Adipose tissue (tissue), 3 donors: ENCODE results near the gene BMP6. TPM values are rescaled to one million over a fixed set of nuclear protein-coding genes. Genes with fewer than 3 reads are reported as not detected.

Source experiments
- H3K27ac ChIP-seq: one replicate; pipeline ENCODE4 v1.5.1; 2013; ENCODE audit warnings: low read depth, low read length
- WGBS, 3 donors: extraction: QIAGEN DNeasy Blood & Tissue Kit; methylation state at CpG; one replicate each; pipeline ENCODE4 v1.1.7; 2013; 5-methylcytosine and 5-hydroxymethylcytosine counted together
- polyA plus RNA-seq, 3 donors: library from polyadenylated mRNA; stranded (reverse); fragments of 200-250 nt; gene quantifications; one replicate each; pipeline ENCODE4 v1.2.3, GENCODE V29; 2013
- donor health status: healthy with polysubstance abuse.
- donor health status: Bipolar disorder and iron deficiency.
- donor health status: healthy.

Gene BMP6
- polyA plus RNA-seq, 3 donors, result 0.83 to 10.1 (median 3.1) TPM

DNA sequence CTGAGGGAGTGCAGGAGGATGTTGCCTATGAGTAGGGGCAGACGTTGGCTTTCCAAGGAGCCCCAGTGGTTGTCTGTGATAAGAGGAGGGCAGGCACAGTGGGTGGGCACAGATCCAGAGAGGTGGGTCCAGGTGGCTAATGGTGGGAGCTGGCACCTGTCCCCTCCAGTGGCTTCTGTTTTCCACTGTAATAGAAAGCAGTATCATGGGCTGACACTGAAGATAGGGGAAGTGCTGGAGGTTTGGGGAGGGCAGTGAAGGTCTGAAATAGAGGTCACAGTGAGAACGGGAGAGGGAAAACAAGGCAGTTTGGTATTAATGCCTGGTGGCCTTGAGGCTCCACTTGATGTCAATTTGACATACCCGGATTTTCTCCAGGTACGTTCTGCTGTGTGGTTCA, 195.1 kb downstream of the BMP6 start:
- H3K27ac ChIP-seq, result no peak overlapping the region
- WGBS, 3 donors, result 46 to 79% (median 69%) methylated on average over 4 of the region's 4 CpGs

DNA sequence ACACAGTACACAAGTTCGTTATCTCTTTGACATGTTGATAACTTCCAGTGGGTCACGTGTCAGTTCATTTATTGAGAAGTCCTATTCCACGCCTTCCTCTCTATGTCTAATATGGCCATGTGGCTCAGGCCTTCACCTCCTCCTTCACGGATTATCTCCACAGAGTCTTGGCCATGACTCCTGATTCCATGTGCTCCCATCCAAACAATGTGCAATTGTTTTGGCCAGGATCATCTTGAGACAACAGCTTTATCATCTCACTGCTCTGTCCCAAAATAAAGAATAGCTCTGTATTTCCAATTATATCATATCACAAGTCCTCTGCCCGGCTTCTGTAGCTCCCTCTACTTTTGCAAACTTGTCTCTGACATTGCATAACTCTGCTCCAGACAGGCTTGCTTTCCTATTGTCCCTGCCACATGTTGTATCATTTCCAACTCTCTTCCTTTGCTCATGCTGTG, 195.8 kb downstream of the BMP6 start:
- H3K27ac ChIP-seq, result no peak overlapping the region
- 51 to 74% (median 73%) methylated on average over 5 of the region's 5 CpGs for WGBS, 3 donors

DNA sequence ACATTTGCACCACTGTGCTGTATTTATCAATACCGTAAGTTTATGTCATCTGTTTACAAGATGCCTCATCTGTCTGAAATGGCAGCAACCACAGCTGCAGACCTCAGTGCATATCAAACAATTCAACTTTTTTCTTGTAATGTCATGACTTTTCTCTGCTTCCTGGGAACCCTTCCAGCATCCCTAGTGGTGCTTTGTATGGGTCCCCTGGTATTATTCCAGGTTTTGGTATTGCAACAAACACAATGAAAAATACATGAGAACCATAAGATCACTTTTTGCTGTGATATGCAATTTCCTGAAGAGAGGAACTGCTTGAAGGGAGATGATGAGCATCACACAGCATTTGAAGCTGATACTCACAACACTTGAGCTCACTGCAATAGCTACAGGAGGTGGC, 196.7 kb downstream of the BMP6 start:
- 70 to 83% (median 71%) methylated on average over 1 of the region's 1 CpG for WGBS, 3 donors
- H3K27ac ChIP-seq, result no peak overlapping the region

DNA sequence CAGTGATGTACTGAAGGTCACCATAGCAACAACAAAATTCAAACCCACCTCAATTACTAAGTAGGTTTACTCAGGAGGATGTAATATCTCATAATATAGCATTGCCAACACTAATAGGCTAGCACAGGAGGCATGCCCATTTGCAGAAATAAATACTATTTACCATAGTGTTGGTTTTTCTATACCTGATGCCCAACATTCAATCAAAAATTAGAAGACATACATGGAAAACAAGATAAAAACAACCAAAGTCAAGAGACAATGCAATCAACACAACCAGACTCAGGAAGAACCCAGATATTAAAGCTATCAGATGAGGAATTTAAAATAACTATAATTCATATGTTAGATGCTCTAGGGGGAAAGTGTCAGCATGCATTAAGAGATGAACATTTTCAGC, 199.0 kb downstream of the BMP6 start:
- H3K27ac ChIP-seq, result no peak overlapping the region

Other genes with a start within 250 kb of the BMP6 start
- 10 to 100 TPM in 1 of 3 donors, 1 to 10 TPM in 2; 2.0 to 51.7 (median 3.3) TPM for gene DSP, start 184.4 kb upstream of the BMP6 start, polyA plus RNA-seq
- 1 to 10 TPM; 4.0 to 6.5 (median 6.5) TPM for gene SNRNP48, start 135.9 kb upstream of the BMP6 start, polyA plus RNA-seq
- gene TXNDC5, start 184.7 kb downstream of the BMP6 start, polyA plus RNA-seq, result 100 to 1,000 TPM in 2 of 3 donors, 10 to 100 TPM in 1; 88.6 to 123 (median 105) TPM